Lung (tissue), 12 donors: ENCODE results near the gene CREG2. TPM values are rescaled to one million over a fixed set of nuclear protein-coding genes. Genes with fewer than 3 reads are reported as not detected.

Source experiments
- ATAC-seq: fragments of 200-7000 bp; cut with Tn5 transposase; one replicate; pipeline ENCODE4 v1.9.1; 2020; ENCODE audit warnings: moderate number of reproducible peaks; ENCODE audit not compliant: insufficient read depth, low FRiP score
- DNase-seq, 3 donors: peaks; one replicate each; pipeline ENCODE4 v3.0.0-alpha.2; 2013 to 2017
- H3K27ac ChIP-seq, 2 donors: one replicate each; pipeline ENCODE4 v1.5.1; 2013; ENCODE audit warnings: mild to moderate bottlenecking in 2 of 2, moderate library complexity in 2 of 2, control low read depth in 1 of 2, inconsistent platforms in 1 of 2, low read depth in 1 of 2, low read length in 1 of 2
- H3K27me3 ChIP-seq, 3 donors: one replicate each; pipeline ENCODE4 v1.5.1; 2013; ENCODE audit warnings: low read length in 2 of 3; ENCODE audit not compliant: control insufficient read depth in 3 of 3, insufficient read depth in 3 of 3
- H3K36me3 ChIP-seq, 4 donors: one replicate each; pipeline ENCODE4 v1.5.1; 2013; ENCODE audit warnings: low read length in 4 of 4, mild to moderate bottlenecking in 1 of 4, moderate library complexity in 1 of 4; ENCODE audit not compliant: control insufficient read depth in 4 of 4, insufficient read depth in 4 of 4
- H3K4me1 ChIP-seq, 5 donors: one replicate each; pipeline ENCODE4 v1.5.1; 2013; ENCODE audit warnings: low read length in 5 of 5, mild to moderate bottlenecking in 2 of 5, moderate library complexity in 1 of 5; ENCODE audit not compliant: control insufficient read depth in 5 of 5, insufficient read depth in 5 of 5
- H3K4me3 ChIP-seq: one replicate; pipeline ENCODE4 v1.5.1; 2013; ENCODE audit warnings: mild to moderate bottlenecking, control low read depth, moderate library complexity
- H3K9ac ChIP-seq, 2 donors: one replicate each; pipeline ENCODE4 v1.5.1; 2013; ENCODE audit warnings: low read length in 2 of 2, control low read depth in 1 of 2; ENCODE audit not compliant: insufficient read depth in 1 of 2
- H3K9me3 ChIP-seq, 4 donors: one replicate each; pipeline ENCODE4 v1.5.1; 2013; ENCODE audit warnings: low read length in 3 of 4, mild to moderate bottlenecking in 1 of 4, moderate library complexity in 1 of 4; ENCODE audit not compliant: control insufficient read depth in 4 of 4, insufficient read depth in 3 of 4
- WGBS, 2 donors: extraction: QIAGEN DNeasy Blood & Tissue Kit; methylation state at CpG; one replicate each; pipeline ENCODE4 v1.1.7; 2013; 5-methylcytosine and 5-hydroxymethylcytosine counted together
- polyA plus RNA-seq, 2 donors: library from polyadenylated mRNA; stranded (reverse); fragments of 200-250 nt; gene quantifications; one replicate each; pipeline ENCODE4 v1.2.1, GENCODE V29; 2013
- total RNA-seq, 2 donors: library from RNA; depleted of rRNA in 1 of 2; stranded (reverse); fragments of >200 nt in 1 of 2; gene quantifications; one replicate each; pipeline ENCODE4 v1.2.1, GENCODE V29; 2014 to 2021
- TF ChIP-seq, protein P1 (sequence below): IDR thresholded peaks from 2 replicates; pipeline ENCODE4 v1.5.1; 2012; ENCODE audit warnings: mild to moderate bottlenecking; ENCODE audit errors: control extremely low read depth, extremely low read depth
- donor health status: control.
- donor health status: control.
- donor health status: Bipolar disorder and iron deficiency.
- donor health status: healthy.
- donor health status: DM: yes; HTN: yes; CAD: no.

Gene CREG2
- total and polyA plus RNA-seq, 4 donors, result 0.06 to 0.67 (median 0.08) TPM; not detected in 1

DNA sequence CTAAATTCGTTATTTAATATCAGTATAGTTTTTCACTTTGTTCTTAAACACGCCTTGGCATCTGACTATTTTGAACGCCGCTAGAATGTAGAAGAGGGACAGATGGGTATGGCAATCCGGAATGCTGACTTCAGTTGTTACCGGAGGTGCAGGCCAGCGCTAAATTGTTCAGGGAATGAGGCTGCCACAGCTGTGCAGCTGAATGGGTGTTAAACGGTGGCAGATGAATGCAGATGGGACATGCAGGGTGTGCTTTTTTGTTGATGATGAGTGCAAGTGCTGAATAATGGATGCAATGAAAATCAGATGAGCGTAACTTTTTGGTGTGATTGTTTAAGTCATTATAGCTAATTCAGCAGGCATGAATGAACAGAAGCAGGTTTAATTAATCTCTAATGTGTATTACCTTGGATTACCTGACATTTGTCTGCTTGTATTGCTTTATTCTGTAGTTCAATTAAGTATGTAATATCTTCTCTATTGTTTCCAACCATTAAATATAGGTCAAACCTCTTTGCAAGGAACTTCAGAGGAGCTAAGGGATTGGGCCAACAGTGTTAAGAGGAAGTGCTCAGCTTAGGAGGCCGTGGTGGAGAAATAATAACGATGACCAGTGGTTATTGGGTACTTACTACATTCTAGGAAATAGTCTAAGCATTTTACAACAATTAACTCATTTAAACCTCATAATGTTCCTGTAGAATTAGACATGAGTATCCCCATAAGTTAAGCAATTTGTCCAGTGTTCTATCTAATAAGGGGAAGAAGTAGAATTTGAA lies 11.9 kb upstream of the CREG2 start:
- Histone ChIP-seq H3K9me3 (peaks cover 0 to 2% (median 0%) of the 10 kb centered on the region in 4 donors), H3K4me3 (no peak overlapping the region), H3K27me3 (peaks cover 0 to 17% (median 2%) of the 10 kb centered on the region in 3 donors), H3K4me1 (no peaks in the 10 kb centered on the region), H3K27ac (no peak overlapping the region), H3K9ac (no peak overlapping the region), H3K36me3 (no peaks in the 10 kb centered on the region)
- 79 to 85% methylated on average over 11 of the region's 11 CpGs for WGBS, 2 donors
- ATAC-seq (no peak), DNase-seq (no peak)
- TF ChIP-seq, protein P1, sequence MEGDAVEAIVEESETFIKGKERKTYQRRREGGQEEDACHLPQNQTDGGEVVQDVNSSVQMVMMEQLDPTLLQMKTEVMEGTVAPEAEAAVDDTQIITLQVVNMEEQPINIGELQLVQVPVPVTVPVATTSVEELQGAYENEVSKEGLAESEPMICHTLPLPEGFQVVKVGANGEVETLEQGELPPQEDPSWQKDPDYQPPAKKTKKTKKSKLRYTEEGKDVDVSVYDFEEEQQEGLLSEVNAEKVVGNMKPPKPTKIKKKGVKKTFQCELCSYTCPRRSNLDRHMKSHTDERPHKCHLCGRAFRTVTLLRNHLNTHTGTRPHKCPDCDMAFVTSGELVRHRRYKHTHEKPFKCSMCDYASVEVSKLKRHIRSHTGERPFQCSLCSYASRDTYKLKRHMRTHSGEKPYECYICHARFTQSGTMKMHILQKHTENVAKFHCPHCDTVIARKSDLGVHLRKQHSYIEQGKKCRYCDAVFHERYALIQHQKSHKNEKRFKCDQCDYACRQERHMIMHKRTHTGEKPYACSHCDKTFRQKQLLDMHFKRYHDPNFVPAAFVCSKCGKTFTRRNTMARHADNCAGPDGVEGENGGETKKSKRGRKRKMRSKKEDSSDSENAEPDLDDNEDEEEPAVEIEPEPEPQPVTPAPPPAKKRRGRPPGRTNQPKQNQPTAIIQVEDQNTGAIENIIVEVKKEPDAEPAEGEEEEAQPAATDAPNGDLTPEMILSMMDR, result no peak

DNA sequence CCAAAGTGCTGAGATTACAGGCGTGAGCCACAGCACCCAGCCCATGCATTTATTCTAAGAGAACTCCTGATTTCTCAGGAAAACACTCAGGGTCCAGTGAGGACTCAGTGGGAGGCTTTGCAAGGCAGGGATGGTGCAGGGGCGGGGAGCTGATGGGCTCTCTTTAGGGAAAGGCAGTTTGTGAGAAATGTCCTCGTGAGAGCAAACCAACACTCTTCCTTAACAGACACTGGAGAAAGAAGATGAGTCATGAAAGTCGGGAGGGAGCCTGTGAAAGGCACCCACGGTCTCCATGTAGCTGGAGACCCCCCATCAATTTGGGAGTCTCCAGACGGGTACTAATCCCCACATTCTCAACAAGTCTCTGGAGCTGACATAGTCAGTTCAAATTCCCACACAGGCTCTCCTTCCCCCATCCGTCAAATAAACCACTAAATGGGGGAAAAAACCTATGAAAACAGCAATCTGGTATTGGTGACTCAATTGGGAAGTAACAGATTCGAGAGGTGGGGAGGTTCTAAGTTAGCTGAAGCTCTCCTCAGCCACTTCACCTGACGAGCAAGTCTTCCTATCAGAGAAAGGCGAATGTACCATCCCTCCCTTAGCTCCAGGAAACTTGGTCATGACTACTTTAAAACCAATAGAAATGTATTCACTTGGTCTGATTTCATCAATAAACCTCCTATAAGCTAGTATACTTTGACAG lies 11.0 kb upstream of the CREG2 start:
- 78 to 84% methylated on average over 10 of the region's 10 CpGs for WGBS, 2 donors
- ATAC-seq (no peak), DNase-seq (no peak)
- H3K9me3 ChIP-seq, result peaks cover 0 to 2% (median 0%) of the 10 kb centered on the region in 4 donors
- no peak overlapping the region for H3K27ac ChIP-seq
- TF ChIP-seq, protein P1, result no peak
- H3K9ac ChIP-seq, result no peak overlapping the region
- no peaks in the 10 kb centered on the region for H3K4me1 ChIP-seq
- no peaks in the 10 kb centered on the region for H3K36me3 ChIP-seq
- peaks cover 0 to 19% (median 2%) of the 10 kb centered on the region in 3 donors for H3K27me3 ChIP-seq
- no peak overlapping the region for H3K4me3 ChIP-seq

DNA sequence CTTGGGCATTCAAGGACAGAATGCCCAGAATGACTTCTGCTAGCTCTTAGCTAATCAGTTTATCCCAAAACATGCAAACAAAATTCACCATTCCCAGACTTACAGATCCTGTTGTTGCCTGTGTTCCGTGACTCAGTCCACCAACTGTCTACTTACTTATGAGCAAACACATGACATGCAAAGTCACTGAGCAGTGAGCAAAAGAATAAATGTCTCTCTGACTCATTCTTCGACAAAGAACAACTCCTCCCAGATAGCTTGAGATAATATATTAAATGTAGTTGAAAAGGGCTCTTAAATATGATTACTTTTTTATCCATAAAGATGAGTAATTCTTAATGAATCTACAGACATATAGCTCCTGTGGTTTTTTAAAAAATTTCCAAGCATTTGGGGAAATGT lies 9.0 kb upstream of the CREG2 start:
- H3K27me3 ChIP-seq, result peaks cover 0 to 19% (median 7%) of the 10 kb centered on the region in 3 donors
- no peak for DNase-seq
- no peak overlapping the region for H3K9ac ChIP-seq
- no peak for ATAC-seq
- H3K27ac ChIP-seq, result no peak overlapping the region
- TF ChIP-seq, protein P1, result no peak
- no peaks in the 10 kb centered on the region for H3K36me3 ChIP-seq
- H3K9me3 ChIP-seq, result no peaks in the 10 kb centered on the region
- H3K4me3 ChIP-seq, result no peak overlapping the region
- H3K4me1 ChIP-seq, result no peaks in the 10 kb centered on the region
- WGBS, 2 donors, result 83 to 94% methylated on average over 2 of the region's 2 CpGs
